GF-D8 (cell line): ENCODE data around the gene EHF.

Experiments used
- DNase-seq: peaks from one replicate; lab custom pipeline; 2025; lab: John Stamatoyannopoulos, UW

EHF gene

DNA sequence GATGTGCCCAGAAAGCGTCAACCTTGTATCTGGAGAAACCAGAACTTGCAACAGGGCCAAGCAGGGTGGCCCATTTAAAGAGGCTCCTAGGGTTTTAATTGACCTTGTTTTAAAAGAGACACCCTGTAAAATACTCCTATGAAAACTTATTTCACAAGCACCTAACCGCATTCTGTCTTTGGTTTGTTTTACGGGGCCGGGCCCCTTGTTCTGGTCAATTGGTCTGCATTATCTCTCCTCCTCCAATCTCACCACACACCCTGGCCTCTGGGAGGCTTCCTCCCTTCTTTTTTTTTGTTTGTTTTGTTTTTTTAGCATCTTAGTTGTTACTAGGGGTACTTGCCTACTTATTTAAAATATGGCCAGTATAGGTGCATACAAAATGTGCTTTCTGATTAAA lies 4.7 kb downstream of the EHF start:
- DNase-seq, result no peak

- DNase-seq, result no peak
Measured at GRCh38 chr11:34626393-34626792, 5.5 kb downstream of the EHF start.

GRCh38 chr11:34627197-34627596 lies 6.3 kb downstream of the EHF start:
- DNase-seq, result no peak

DNA sequence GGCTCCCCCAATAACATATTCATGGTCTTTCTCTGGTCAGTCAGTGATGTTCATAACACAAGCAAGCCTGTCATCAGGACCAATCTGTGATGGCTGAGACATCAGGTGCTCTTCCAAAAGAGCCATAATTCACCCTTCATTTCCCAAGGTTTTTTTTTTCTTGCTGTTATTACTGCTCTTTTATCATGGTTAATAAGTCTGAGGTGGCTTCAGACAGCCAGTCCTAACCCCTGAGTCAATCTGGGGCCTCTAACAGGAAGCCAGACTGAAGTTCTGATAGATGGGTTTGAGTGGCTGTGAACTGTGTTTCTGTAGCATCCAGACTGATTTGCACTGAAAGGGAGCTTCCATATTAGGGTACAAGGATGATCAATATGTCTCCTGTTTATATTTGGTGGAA lies 8.8 kb downstream of the EHF start:
- no peak for DNase-seq

GRCh38 chr11:34630544-34630943 lies 9.7 kb downstream of the EHF start:
- DNase-seq, result no peak

DNA sequence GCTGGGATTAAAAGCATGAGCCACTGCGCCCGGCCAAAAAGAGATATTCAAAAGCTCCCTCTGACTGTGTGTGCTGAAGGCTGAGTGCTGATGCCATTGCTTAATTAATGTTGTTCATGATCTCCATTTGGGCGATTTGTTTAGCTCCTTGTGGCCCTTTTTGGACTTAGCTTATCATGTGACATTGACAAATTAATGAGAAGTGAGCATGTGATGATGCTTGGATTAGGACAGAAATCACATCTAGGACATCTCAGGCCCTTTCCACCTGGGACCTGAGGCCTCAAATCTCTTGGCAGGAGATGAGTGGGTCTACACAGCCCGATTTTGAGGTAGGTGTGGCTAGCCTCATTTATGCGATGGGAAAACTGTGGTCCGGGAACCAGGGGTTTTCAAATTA lies 10.4 kb downstream of the EHF start:
- DNase-seq, result no peak

- DNase-seq, result no peak
Measured at GRCh38 chr11:34631737-34632104, 10.8 kb downstream of the EHF start.

DNA sequence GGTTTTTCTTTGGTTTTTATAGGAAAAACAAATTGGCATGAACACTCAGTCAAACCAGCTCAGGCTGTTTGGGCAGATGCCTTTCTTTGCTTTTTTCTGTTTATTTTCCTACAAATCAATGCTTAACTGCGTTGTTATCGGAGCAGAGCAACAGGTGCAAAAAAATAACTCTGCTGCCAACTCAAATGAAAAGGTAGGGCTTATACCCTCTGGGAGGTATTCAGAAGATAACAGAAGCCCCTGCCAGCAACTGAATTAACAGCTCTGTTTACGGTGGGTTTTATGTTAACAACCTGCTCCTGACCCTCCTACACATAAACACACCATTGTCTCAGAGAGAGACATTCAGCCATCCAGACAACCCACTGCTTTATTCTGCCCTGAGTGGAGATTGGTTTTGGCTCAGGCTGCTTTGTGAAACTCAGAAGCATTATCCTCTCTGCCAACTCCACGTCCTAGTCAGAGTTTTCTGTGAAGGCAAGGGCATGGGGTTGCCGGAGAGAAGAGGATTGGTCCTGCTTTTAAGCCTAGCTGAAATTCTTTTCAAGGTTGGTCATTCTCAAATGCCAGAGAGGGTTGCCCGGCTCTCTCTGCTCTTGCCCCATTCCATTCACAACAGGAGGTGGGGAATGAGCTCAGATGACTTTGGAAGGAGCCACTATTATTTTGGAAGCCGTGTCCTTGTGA lies 11.4 kb downstream of the EHF start:
- no peak for DNase-seq

GRCh38 chr11:34633640-34633989 lies 12.7 kb downstream of the EHF start:
- DNase-seq, result no peak

DNA sequence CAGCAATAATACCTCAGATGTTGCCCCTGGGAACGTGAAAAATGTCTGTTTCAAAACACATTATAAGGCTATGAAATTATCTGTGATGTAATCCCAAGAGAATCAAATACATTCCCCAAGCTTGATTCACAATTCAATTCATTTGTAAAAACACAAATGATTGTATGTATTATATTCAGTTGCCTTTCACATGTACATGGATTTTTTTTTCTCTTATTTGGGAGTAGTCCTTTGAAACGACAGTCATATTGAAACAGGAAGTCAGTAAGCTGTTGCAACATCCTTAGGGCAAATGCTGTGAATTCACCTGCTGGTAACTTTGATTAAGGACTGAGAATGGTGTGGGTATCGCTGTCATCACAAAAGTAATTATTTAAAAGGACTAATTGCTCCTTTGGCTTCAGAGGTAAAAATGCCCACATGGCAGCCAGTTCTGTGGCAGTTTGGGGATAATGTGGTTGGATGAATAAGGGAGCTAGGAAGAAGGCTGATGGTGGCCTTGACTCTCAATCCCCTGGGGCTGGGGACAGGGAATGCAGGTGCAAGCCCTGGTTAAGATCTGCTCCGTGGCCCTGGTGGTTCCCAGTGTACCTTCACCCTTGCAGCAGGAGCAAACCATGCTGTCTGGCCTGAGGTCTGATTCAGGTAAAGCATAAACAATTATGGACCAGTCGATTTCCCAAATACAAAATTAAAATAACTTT lies 13.2 kb downstream of the EHF start:
- peak; percentile 1 for DNase-seq

GRCh38 chr11:34634694-34635062 lies 13.8 kb downstream of the EHF start:
- no peak for DNase-seq

- no peak for DNase-seq
Measured at GRCh38 chr11:34636127-34636526, 15.2 kb downstream of the EHF start.

- DNase-seq, result no peak
Measured at GRCh38 chr11:34637303-34637702, 16.4 kb downstream of the EHF start.

DNA sequence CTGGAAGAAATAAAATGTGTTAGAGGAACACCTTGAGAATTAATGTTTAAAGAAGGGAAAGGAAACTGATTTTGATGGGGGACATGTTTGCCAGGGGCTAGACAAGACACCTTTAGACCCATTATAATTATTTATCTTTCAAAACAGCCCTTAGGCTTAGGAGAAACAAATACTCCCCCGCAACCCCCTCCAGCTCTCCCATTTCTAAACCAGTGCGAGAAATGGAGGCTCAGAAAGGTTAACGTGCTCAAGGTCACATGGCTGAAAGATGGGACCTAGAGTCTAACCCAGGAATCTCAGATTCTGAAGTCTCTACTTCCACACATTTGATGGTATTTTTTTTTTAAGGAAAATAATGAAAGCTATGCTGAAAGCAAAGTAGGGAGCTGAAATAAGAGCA lies 18.0 kb downstream of the EHF start:
- DNase-seq, result no peak

DNA sequence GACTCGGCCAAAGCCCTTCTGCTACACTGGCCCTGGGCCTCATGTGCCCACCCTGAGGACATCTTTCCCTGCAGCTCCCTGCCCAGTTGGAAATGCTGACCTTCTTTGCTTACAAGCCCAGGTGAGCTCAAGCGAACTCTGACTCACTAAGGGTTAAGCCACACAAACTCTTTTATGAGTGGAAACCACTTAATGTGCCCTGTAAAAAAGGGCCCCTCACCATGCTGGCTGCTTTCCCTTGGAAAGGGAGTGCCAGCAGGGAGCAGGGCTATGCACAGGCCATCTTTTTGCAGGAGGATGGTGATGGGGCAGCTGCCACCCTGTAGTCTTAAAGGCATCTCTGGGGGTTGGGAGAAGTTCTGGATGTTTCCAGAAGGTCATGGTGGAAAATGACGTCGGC lies 18.7 kb downstream of the EHF start:
- DNase-seq, result no peak

GRCh38 chr11:34640050-34640923 lies 19.4 kb downstream of the EHF start:
- no peak for DNase-seq

DNA sequence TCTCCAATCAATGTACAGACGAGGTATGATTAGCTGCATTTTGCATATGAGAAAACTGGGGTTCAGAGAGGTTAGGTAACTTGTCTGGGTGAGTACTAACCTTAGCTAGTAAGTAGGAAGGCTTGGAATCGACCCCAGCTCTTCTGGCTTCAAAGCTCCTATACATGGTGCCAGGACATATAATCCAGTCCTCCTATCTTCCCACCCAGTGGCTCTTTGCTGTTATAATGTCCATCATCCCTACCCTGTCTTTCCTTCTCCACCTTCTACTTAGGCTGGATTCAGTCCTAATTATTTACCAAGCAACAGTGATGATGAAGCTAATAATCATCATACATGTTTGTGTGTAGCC lies 20.0 kb downstream of the EHF start:
- DNase-seq, result no peak

DNA sequence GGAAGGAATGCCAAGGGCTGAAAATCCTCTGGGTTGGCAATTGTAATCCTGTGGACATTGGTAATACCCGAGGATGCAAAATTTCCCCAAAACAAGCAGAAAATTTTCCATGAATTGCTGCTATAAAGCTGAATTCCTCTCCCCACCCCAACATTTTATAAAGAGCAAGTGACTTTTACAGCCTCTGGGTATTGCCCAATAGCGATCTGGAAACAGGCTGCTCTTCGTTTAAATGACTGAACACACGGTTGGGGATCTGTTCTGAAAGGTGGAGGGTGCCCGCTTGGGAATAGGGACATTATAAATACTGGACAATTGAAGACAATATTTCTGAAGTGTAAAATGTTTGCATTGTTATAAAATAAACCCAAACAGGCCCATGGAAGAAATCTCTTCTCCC lies 20.6 kb downstream of the EHF start:
- no peak for DNase-seq

DNA sequence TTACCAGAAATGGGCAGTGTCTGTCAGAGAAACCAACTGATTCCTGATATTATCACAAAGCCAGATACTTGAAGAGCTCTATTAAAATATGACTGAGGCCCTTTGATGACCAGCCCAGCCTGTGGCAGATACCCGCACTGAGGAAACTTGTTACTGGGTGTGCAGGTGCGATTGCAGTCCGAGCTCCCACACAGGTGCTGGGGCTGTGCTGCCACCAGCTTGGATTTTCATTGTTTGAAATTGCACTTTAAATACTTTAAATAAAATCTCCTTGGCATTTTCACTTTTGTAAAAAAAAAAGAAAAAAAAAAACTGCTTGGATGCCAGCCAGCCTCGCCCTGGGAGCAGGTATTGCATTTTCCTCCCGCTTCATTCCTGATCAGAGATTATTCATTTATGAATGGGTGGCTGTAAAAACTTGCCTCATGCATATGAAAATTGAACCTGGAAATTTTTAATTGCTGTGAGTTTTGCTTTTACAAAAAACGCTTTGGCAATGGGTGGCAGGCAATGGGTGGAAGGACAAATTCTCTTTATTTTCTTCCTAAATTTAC lies 21.2 kb downstream of the EHF start:
- no peak for DNase-seq

- DNase-seq, result no peak
Measured at GRCh38 chr11:34642873-34643272, 22.0 kb downstream of the EHF start.

GRCh38 chr11:34643311-34643710 lies 22.4 kb downstream of the EHF start:
- DNase-seq, result no peak

DNA sequence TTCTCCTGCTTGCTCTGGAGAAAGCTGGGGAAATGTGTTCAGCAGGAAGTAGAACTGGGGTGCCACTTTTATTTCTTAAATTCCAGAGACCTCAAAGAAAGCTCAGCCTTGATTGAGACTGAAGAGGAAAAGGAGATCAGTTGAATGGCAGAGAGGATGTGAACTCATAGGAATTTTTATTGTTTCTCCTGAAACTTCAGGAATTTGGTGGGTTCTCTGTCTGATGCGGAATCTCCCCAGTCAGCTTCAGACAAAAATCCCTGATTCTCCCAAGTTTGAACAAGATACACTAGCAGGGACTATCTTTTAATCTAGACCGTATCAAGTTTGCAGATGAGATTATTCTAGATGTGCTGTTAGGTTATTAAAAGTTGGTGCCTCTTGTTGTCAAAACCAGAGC lies 23.0 kb downstream of the EHF start:
- no peak for DNase-seq
